Kidney (tissue), 14 donors: ENCODE measurements around the gene IL5RA. TPM values are rescaled to one million over a fixed set of nuclear protein-coding genes. Genes with fewer than 3 reads are reported as not detected.

Experiments used
- DNase-seq, 5 donors: peaks; one replicate each; pipeline ENCODE4 v3.0.0-alpha.2; 2013 to 2020
- FAIRE-seq: peaks from 2 replicates; lab custom pipeline; 2012; peaks lifted over from hg19 to GRCh38; lab: Jason Lieb, UNC
- H3K27ac ChIP-seq, 2 donors: one replicate each; pipeline ENCODE4 v1.7.0; 2013; ENCODE audit warnings: low read depth in 2 of 2, low read length in 2 of 2, inconsistent platforms in 1 of 2
- H3K27me3 ChIP-seq: one replicate; pipeline ENCODE4 v1.7.1; 2013; ENCODE audit warnings: low read length, inconsistent platforms; ENCODE audit not compliant: control insufficient read depth, insufficient read depth
- H3K36me3 ChIP-seq, 3 donors: one replicate each; pipeline versions ENCODE4 v1.7.0 to v1.7.1; 2013; ENCODE audit warnings: low read length in 3 of 3, control low read depth in 1 of 3, inconsistent platforms in 1 of 3; ENCODE audit not compliant: insufficient read depth in 3 of 3, control insufficient read depth in 2 of 3
- H3K4me1 ChIP-seq, 3 donors: one replicate each; pipeline versions ENCODE4 v1.7.0 to v1.7.1; 2013; ENCODE audit warnings: low read length in 3 of 3, inconsistent platforms in 1 of 3, low read depth in 1 of 3; ENCODE audit not compliant: control insufficient read depth in 2 of 3, insufficient read depth in 2 of 3
- H3K4me3 ChIP-seq, 3 donors: one replicate each; pipeline versions ENCODE4 v1.7.0 to v1.8.1; 2013; ENCODE audit warnings: low read length in 3 of 3, control low read depth in 1 of 3, inconsistent platforms in 1 of 3
- H3K9ac ChIP-seq, 3 donors: one replicate each; pipeline versions ENCODE4 v1.7.0 to v1.7.1; 2013; ENCODE audit warnings: low read length in 3 of 3, control low read depth in 1 of 3, inconsistent platforms in 1 of 3
- H3K9me3 ChIP-seq, 3 donors: one replicate each; pipeline versions ENCODE4 v1.7.0 to v1.7.1; 2013; ENCODE audit warnings: low read length in 3 of 3, control low read depth in 1 of 3, inconsistent platforms in 1 of 3; ENCODE audit not compliant: control insufficient read depth in 2 of 3, insufficient read depth in 1 of 3
- intact Hi-C: fragments of 100-400 bp; cut with DNase I; formaldehyde crosslinking; loops from one replicate; pipeline ENCODE4 v1.11.1; 2022
- polyA plus RNA-seq: library from polyadenylated mRNA; stranded (reverse); fragments of 350-450 nt; fragmentation: Illumina TruSeq; extraction: RNeasy Lipid Tissue Mini Kit (QIAGEN cat#74804); gene quantifications from one replicate; pipeline ENCODE4 v1.2.3, GENCODE V29; 2014; ENCODE audit warnings: low read depth, low replicate concordance; ENCODE audit not compliant: insufficient read depth
- total RNA-seq: library from RNA; stranded (reverse); fragmentation: NEBNext Ultra II Directional; extraction: Animal tissue kit (Norgen Biotek cat#: 25700); gene quantifications from one replicate; pipeline ENCODE4 v1.2.1, GENCODE V29; 2021
- TF ChIP-seq, protein P1 (sequence below): IDR thresholded peaks from 3 replicates; pipeline ENCODE4 v1.5.1; 2012; ENCODE audit warnings: mild to moderate bottlenecking, moderate library complexity, borderline replicate concordance; ENCODE audit not compliant: insufficient read depth; ENCODE audit errors: extremely low read depth
- donor health status: control.
- donor health status: control.
- donor health status: control.
- donor health status: control.
- donor health status: control.
- donor health status: DM: yes; HTN: yes; CAD: no.
- donor health status: Normal renal cell carcinoma (clear cell type).

Gene IL5RA
- total and polyA plus RNA-seq, 2 donors from 2014 or later: 0.22 to 1.1 TPM

DNA sequence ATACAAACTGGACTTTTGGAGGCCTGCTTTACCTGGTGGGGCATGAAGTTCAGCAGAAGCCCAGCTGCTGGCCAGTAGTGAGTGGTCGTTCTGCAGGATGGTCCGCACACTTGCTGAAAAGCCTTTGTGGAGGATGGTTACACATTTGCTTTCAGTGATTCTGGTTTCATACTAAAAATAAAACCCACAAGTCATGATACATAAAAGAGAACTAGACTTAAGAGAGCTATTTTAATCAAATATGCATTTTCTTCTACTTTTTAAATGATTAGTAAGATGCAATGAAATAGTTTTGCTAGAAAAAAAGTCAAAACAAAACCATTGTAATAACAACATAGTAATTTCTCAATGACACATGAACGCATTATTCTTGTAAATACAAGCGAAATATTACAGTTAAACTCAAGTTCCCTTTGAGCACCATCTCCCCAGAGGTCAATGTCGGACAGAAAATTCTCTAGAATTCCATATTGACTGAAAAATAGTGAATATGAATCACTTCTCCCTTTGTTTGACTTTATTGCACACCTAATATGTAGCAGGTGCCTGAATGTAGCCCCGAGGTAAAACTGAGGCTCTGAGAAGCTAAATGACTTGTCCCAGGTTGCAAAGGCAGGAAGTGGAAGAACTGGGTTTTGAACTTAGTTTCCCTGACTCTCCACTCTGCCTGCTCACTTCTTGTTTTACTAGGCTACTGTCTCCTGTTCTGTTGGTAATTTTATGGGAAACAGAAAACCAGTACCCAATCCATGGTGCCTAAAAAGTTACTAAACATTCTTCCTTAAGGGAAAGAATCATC is 8.3 kb downstream of the IL5RA start:
- H3K9ac ChIP-seq: no peak overlapping the region
- intact Hi-C loops: no loop called here
- H3K27ac ChIP-seq: no peak overlapping the region
- H3K27me3 ChIP-seq: no peaks in the 10 kb centered on the region
- no peak overlapping the region for H3K4me3 ChIP-seq
- DNase-seq (no peak), FAIRE-seq (no peak)
- no peaks in the 10 kb centered on the region for H3K9me3 ChIP-seq
- H3K4me1 ChIP-seq: no peaks in the 10 kb centered on the region
- H3K36me3 ChIP-seq: no peaks in the 10 kb centered on the region
- TF ChIP-seq, protein P1, sequence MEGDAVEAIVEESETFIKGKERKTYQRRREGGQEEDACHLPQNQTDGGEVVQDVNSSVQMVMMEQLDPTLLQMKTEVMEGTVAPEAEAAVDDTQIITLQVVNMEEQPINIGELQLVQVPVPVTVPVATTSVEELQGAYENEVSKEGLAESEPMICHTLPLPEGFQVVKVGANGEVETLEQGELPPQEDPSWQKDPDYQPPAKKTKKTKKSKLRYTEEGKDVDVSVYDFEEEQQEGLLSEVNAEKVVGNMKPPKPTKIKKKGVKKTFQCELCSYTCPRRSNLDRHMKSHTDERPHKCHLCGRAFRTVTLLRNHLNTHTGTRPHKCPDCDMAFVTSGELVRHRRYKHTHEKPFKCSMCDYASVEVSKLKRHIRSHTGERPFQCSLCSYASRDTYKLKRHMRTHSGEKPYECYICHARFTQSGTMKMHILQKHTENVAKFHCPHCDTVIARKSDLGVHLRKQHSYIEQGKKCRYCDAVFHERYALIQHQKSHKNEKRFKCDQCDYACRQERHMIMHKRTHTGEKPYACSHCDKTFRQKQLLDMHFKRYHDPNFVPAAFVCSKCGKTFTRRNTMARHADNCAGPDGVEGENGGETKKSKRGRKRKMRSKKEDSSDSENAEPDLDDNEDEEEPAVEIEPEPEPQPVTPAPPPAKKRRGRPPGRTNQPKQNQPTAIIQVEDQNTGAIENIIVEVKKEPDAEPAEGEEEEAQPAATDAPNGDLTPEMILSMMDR: no peak

GRCh38 chr3:3097958-3098357 is 12.2 kb downstream of the IL5RA start:
- H3K27me3 ChIP-seq: no peaks in the 10 kb centered on the region
- H3K36me3 ChIP-seq: no peaks in the 10 kb centered on the region
- H3K4me1 ChIP-seq: no peaks in the 10 kb centered on the region
- DNase-seq (no peak), FAIRE-seq (no peak)
- H3K9me3 ChIP-seq: no peaks in the 10 kb centered on the region
- no peak overlapping the region for H3K4me3 ChIP-seq
- H3K27ac ChIP-seq: no peak overlapping the region
- intact Hi-C loops: no loop called here
- TF ChIP-seq, protein P1: no peak
- H3K9ac ChIP-seq: no peak overlapping the region

DNA sequence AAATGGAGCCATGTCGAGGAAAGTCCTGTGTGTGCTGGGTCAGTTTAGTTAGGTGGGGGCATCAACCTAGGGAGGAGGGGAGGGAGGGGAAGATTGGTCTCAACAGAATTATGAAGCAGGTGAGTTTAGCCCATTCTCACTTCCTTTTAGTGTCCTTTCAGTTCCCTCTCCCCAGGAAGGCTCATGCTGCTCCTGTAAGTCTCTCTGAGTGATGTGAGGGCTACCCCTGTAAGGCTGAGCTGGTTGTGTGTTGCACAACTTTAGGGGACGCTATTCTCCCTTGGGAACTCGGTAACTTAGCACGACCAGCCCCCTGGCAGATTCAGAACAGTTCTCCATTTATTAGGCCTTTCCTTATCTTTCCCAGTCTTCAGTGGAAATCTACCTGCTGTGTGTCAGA is 21.2 kb downstream of the IL5RA start:
- TF ChIP-seq, protein P1: no peak
- Histone ChIP-seq H3K9ac (no peak overlapping the region), H3K36me3 (no peaks in the 10 kb centered on the region), H3K4me3 (no peak overlapping the region), H3K9me3 (no peaks in the 10 kb centered on the region), H3K27me3 (no peaks in the 10 kb centered on the region), H3K4me1 (no peaks in the 10 kb centered on the region), H3K27ac (no peak overlapping the region)
- intact Hi-C loops: no loop called here
- FAIRE-seq: no peak
- no peak for DNase-seq
